MM.1S (cell line): Measurements from ENCODE around the gene SYNE1.

Experiments
- EZH2 ChIP-seq: fragments of 300-600 bp; sonication (generic); optimal IDR thresholded peaks from 2 replicates; pipeline ENCODE3; 2017; ENCODE audit warnings: low read depth, mild to moderate bottlenecking, antibody characterized with exemption, low read length, mixed read lengths
- TF ChIP-seq, protein P1 (sequence below): fragments of 300-600 bp; sonication (generic); IDR thresholded peaks from 2 replicates; pipeline ENCODE4 v1.5.1; 2016; ENCODE audit warnings: antibody characterized with exemption, low read length, mixed read lengths

DNA sequence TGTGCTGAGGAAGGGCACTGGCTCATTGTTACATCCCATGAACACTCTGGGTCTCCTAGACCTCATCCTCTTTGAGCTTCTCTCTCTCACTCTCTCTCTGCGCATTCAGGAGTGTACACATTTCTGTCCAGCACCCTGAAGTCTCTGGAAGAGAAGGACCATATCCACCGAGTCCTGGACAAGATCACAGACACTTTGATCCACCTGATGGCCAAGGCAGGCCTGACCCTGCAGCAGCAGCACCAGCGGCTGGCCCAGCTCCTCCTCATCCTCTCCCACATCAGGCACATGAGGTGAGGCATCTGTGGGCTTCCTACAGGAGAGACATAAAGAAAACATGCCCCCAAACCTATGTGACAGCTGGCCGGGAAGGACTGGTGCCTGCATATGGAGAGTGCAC lies 542.9 kb downstream of the SYNE1 start:
- TF ChIP-seq, protein P1, sequence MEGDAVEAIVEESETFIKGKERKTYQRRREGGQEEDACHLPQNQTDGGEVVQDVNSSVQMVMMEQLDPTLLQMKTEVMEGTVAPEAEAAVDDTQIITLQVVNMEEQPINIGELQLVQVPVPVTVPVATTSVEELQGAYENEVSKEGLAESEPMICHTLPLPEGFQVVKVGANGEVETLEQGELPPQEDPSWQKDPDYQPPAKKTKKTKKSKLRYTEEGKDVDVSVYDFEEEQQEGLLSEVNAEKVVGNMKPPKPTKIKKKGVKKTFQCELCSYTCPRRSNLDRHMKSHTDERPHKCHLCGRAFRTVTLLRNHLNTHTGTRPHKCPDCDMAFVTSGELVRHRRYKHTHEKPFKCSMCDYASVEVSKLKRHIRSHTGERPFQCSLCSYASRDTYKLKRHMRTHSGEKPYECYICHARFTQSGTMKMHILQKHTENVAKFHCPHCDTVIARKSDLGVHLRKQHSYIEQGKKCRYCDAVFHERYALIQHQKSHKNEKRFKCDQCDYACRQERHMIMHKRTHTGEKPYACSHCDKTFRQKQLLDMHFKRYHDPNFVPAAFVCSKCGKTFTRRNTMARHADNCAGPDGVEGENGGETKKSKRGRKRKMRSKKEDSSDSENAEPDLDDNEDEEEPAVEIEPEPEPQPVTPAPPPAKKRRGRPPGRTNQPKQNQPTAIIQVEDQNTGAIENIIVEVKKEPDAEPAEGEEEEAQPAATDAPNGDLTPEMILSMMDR: no peak
- TF ChIP-seq EZH2: no peak
